ENCODE measurements around the gene RANBP1. TPM values are rescaled to one million over a fixed set of nuclear protein-coding genes. Genes with fewer than 3 reads are reported as not detected.

Gene RANBP1
- total RNA-seq, 2 experiments from 2014 or later, result 406 to 570 TPM

DNA sequence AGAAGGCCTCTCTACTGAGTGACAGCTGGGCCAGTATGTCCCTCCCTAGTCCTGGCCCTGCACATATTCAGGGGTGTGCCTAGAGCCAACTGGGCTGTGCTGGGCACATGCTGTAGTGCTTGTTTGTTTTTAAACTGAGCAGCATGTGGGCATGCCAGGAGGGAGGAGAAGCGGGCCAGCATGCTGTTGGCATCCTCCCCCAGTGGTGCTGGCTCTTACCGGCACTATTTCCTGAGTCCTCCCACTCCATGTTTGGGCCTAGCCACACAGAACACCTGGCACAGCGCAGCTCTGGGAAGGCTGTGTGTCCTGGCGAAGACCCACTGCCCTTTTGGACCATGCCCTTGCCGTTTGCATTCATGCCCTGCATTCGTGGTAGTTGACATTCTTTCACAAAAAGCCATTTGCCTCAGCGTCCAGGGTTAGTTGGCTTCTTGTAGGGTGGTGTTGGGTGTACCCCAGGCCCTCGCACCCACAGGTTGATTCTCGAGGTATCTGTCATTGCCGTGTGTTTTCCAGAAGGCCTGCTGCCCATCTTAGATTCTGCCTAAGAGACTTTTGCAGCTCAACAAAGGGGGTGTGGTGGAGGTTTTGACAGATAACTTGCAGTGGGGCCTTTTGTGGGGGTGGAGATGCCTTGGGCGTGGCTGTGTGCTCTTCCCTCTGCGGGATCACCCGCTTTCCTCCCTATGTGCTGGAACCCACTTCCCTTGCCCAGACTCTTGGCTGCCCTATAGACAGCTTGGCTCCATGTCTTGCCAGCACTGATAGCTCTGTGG, 22.3 kb upstream of the RANBP1 start:
- Histone ChIP-seq H3K36me3 (ENCODE audit: insufficient read depth, low read length) (peaks cover 97% of the 10 kb centered on the region), H4K20me1 (ENCODE audit: insufficient read depth, low read length) (no peaks in the 10 kb centered on the region), H3K27ac (ENCODE audit: low read depth, low read length, poor library complexity, severe bottlenecking) (no peak overlapping the region), H2AFZ (ENCODE audit: low read length) (no peak overlapping the region), H3K9me2 (ENCODE audit: insufficient read depth, low read length) (no peaks in the 10 kb centered on the region), H3K79me2 (ENCODE audit: insufficient read depth, low read depth, low read length) (no peaks in the 10 kb centered on the region), H3K4me3 (ENCODE audit: low read depth, low read length, poor library complexity, severe bottlenecking) (no peak overlapping the region), H3K9me3 (ENCODE audit: low read length) (peaks cover 10% of the 10 kb centered on the region; the same call in 1 of the 2 replicates), H3K4me1 (ENCODE audit: insufficient read depth, low read length, poor library complexity, severe bottlenecking) (no peaks in the 10 kb centered on the region), H3K4me2 (ENCODE audit: low read length) (no peak overlapping the region)
- no TSS peak for BruUV-seq (replicated peaks)
- ChIA-PET POLR2A (no interaction called here), CTCF (ENCODE audit: unreplicated experiment) (no interaction called here)
- intact Hi-C loops (cut with micrococcal nuclease; ENCODE audit: unreplicated experiment), result no loop called here
- no peak for DNase-seq (ENCODE audit: low spot score)
- TF ChIP-seq EZH2phosphoT487 (IDR thresholded peaks at IDR 0.05; ENCODE audit: borderline replicate concordance, low read depth, low read length), result no peak
- TF ChIP-seq, protein P1, sequence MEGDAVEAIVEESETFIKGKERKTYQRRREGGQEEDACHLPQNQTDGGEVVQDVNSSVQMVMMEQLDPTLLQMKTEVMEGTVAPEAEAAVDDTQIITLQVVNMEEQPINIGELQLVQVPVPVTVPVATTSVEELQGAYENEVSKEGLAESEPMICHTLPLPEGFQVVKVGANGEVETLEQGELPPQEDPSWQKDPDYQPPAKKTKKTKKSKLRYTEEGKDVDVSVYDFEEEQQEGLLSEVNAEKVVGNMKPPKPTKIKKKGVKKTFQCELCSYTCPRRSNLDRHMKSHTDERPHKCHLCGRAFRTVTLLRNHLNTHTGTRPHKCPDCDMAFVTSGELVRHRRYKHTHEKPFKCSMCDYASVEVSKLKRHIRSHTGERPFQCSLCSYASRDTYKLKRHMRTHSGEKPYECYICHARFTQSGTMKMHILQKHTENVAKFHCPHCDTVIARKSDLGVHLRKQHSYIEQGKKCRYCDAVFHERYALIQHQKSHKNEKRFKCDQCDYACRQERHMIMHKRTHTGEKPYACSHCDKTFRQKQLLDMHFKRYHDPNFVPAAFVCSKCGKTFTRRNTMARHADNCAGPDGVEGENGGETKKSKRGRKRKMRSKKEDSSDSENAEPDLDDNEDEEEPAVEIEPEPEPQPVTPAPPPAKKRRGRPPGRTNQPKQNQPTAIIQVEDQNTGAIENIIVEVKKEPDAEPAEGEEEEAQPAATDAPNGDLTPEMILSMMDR (conservative IDR thresholded peaks at IDR 0.05; ENCODE audit: low read length), result no peak

DNA sequence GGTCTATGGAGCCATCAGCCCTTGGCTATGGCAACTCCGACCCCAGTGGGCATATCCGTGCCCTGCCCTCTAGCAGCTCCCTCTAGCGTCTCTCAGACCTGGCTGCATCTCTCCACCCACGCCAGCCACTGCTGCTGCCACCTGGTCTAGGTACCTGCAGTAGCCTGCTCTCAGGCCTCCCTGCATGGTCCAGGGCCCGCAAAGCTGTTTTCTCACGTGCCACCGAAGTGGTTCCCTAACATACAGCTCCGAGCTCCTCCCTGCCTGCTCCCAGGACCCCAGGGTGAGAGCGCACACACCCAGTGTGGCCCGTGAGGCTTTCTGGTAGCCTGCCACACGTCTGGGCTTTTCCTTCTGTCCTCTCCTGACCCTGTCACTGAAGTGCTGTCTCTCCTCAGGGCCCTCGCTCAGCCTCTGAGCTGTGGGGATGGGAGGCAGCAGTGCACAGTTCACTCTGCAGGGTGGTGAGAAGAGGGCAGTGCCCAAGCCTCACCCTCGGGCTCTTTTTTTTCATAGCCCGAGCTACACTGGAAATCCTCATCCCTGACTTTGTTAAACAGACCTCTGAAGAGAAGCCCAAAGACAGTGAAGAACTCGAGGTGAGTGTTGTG, 21.6 kb upstream of the RANBP1 start:
- H3K4me1 ChIP-seq (ENCODE audit: insufficient read depth, low read length, poor library complexity, severe bottlenecking), result no peaks in the 10 kb centered on the region
- POLR2A ChIA-PET, result no interaction called here

More for the DNA sequence above, 21.6 kb upstream of the RANBP1 start:
- BruUV-seq (replicated peaks), result no TSS peak
- Histone ChIP-seq H3K9me2 (ENCODE audit: insufficient read depth, low read length) (no peaks in the 10 kb centered on the region), H3K36me3 (ENCODE audit: insufficient read depth, low read length) (peaks cover 97% of the 10 kb centered on the region), H3K4me2 (ENCODE audit: low read length) (no peak overlapping the region), H3K9me3 (ENCODE audit: low read length) (peaks cover 10% of the 10 kb centered on the region; the same call in 1 of the 2 replicates), H4K20me1 (ENCODE audit: insufficient read depth, low read length) (no peaks in the 10 kb centered on the region), H3K27ac (ENCODE audit: low read depth, low read length, poor library complexity, severe bottlenecking) (no peak overlapping the region), H2AFZ (ENCODE audit: low read length) (no peak overlapping the region), H3K79me2 (ENCODE audit: insufficient read depth, low read depth, low read length) (no peaks in the 10 kb centered on the region), H3K4me3 (ENCODE audit: low read depth, low read length, poor library complexity, severe bottlenecking) (no peak overlapping the region)
- TF ChIP-seq, protein P1 (conservative IDR thresholded peaks at IDR 0.05; ENCODE audit: low read length), result no peak
- no peak for TF ChIP-seq EZH2phosphoT487 (IDR thresholded peaks at IDR 0.05; ENCODE audit: borderline replicate concordance, low read depth, low read length)
- DNase-seq (ENCODE audit: low spot score), result no peak
- intact Hi-C loops (cut with micrococcal nuclease; ENCODE audit: unreplicated experiment), result no loop called here
- CTCF ChIA-PET (ENCODE audit: unreplicated experiment), result no interaction called here

Measured in OCI-LY7 (cell line).